Measurements from ENCODE around the gene ARVCF. TPM values are rescaled to one million over a fixed set of nuclear protein-coding genes. Genes with fewer than 3 reads are reported as not detected.

The ARVCF gene
- total RNA-seq, 2 donors from 2014 or later, result 39.6 to 65.9 TPM

GRCh38 chr22:19978748-19979147, 37.9 kb downstream of the ARVCF start:
- no peaks in the 10 kb centered on the region for H3K4me1 ChIP-seq (replicated peaks)
- peaks cover 5 to 7% of the 10 kb centered on the region in 2 donors for H3K36me3 ChIP-seq
- no peak for DNase-seq (ENCODE audit: low spot score)
- no peak overlapping the region for H3K4me3 ChIP-seq
- H3K27ac ChIP-seq, result no peak overlapping the region
- no peaks in the 10 kb centered on the region for H3K9me3 ChIP-seq
- no peaks in the 10 kb centered on the region for H3K27me3 ChIP-seq (replicated peaks; ENCODE audit: insufficient read depth)
- TF ChIP-seq POLR2A (IDR thresholded peaks at IDR 0.05), result no peak
- no peak for TF ChIP-seq CTCF (IDR thresholded peaks at IDR 0.05)
- no peak for TF ChIP-seq POLR2AphosphoS5 (IDR thresholded peaks at IDR 0.05)
- intact Hi-C loops (cut with DNase I), result no loop called here
- 96% methylated on average over 12 of the region's 17 CpGs for WGBS

GRCh38 chr22:19977296-19978243, 39.1 kb downstream of the ARVCF start:
- no peak overlapping the region for H3K4me3 ChIP-seq
- TF ChIP-seq POLR2AphosphoS5 (IDR thresholded peaks at IDR 0.05), result no peak
- no peak for TF ChIP-seq CTCF (IDR thresholded peaks at IDR 0.05)
- TF ChIP-seq POLR2A (IDR thresholded peaks at IDR 0.05), result no peak
- H3K9me3 ChIP-seq, result no peaks in the 10 kb centered on the region
- H3K36me3 ChIP-seq, result peaks cover 5 to 7% of the 10 kb centered on the region in 2 donors
- no peaks in the 10 kb centered on the region for H3K27me3 ChIP-seq (replicated peaks; ENCODE audit: insufficient read depth)
- intact Hi-C loops (cut with DNase I), result no loop called here
- 74% methylated on average over 31 of the region's 32 CpGs for WGBS
- no peaks in the 10 kb centered on the region for H3K4me1 ChIP-seq (replicated peaks)
- H3K27ac ChIP-seq, result no peak overlapping the region
- DNase-seq (ENCODE audit: low spot score), result no peak

- intact Hi-C loops (cut with DNase I), result no loop called here
- TF ChIP-seq POLR2AphosphoS5 (IDR thresholded peaks at IDR 0.05), result no peak
- no peak for TF ChIP-seq POLR2A (IDR thresholded peaks at IDR 0.05)
- no peak for TF ChIP-seq CTCF (IDR thresholded peaks at IDR 0.05)
- H3K27me3 ChIP-seq (replicated peaks; ENCODE audit: insufficient read depth), result no peaks in the 10 kb centered on the region
- H3K9me3 ChIP-seq, result no peaks in the 10 kb centered on the region
- no peaks in the 10 kb centered on the region for H3K4me1 ChIP-seq (replicated peaks)
- H3K4me3 ChIP-seq, result no peak overlapping the region
- H3K36me3 ChIP-seq, result peaks cover 5 to 7% of the 10 kb centered on the region in 2 donors
- DNase-seq (ENCODE audit: low spot score), result no peak
- H3K27ac ChIP-seq, result no peak overlapping the region
- 94% methylated on average over 3 of the region's 3 CpGs for WGBS
Observed at GRCh38 chr22:19976671-19977070, 40.0 kb downstream of the ARVCF start.

GRCh38 chr22:19975707-19976035, 41.0 kb downstream of the ARVCF start:
- no peaks in the 10 kb centered on the region for H3K9me3 ChIP-seq
- WGBS, result 87% methylated on average over 4 of the region's 4 CpGs
- H3K27me3 ChIP-seq (replicated peaks; ENCODE audit: insufficient read depth), result no peaks in the 10 kb centered on the region
- no peak overlapping the region for H3K4me3 ChIP-seq
- intact Hi-C loops (cut with DNase I), result no loop called here
- peaks cover 0 to 5% of the 10 kb centered on the region in 2 donors for H3K36me3 ChIP-seq
- TF ChIP-seq POLR2A (IDR thresholded peaks at IDR 0.05), result no peak
- no peak for TF ChIP-seq CTCF (IDR thresholded peaks at IDR 0.05)
- TF ChIP-seq POLR2AphosphoS5 (IDR thresholded peaks at IDR 0.05), result no peak
- H3K4me1 ChIP-seq (replicated peaks), result no peaks in the 10 kb centered on the region
- DNase-seq (ENCODE audit: low spot score), result no peak
- H3K27ac ChIP-seq, result no peak overlapping the region
